GM23338 (cell line): Measurements from ENCODE around the gene ATAD1. TPM values are rescaled to one million over a fixed set of nuclear protein-coding genes. Genes with fewer than 3 reads are reported as not detected.

Source experiments
- ATAC-seq: fragments of 200-7000 bp; cut with Tn5 transposase; 3 replicates; pipeline ENCODE4 v1.9.1; 2020
- DNase-seq: peaks from one replicate; pipeline ENCODE4 v3.0.0-alpha.2; 2015; ENCODE audit warnings: low spot score
- H2AFZ ChIP-seq: fragments of 200-600 bp; sonication (generic); 2 replicates; pipeline ENCODE4 v1.8.0; 2016; ENCODE audit warnings: antibody characterized with exemption, mild to moderate bottlenecking, moderate library complexity
- H3F3A ChIP-seq: fragments of 200-600 bp; sonication (generic); replicated peaks from 2 replicates; pipeline ENCODE4 v1.8.0; 2017; ENCODE audit warnings: antibody characterized with exemption, mixed run types, low read depth
- H3K27ac ChIP-seq: fragments of 200-600 bp; sonication (generic); 2 replicates; pipeline ENCODE4 v1.6.1; 2016; ENCODE audit warnings: low read depth
- H3K27me3 ChIP-seq: fragments of 200-600 bp; sonication (generic); 2 replicates; pipeline ENCODE4 v1.8.0; 2016; ENCODE audit warnings: mild to moderate bottlenecking, mixed run types, moderate library complexity; ENCODE audit not compliant: insufficient read depth
- H3K36me3 ChIP-seq: fragments of 200-600 bp; sonication (generic); 2 replicates; pipeline ENCODE4 v1.8.0; 2016; ENCODE audit warnings: mild to moderate bottlenecking; ENCODE audit not compliant: insufficient read depth
- H3K4me1 ChIP-seq: fragments of 200-600 bp; sonication (generic); 2 replicates; pipeline ENCODE4 v1.8.0; 2016; ENCODE audit warnings: mild to moderate bottlenecking, moderate library complexity; ENCODE audit not compliant: insufficient read depth
- H3K4me2 ChIP-seq: fragments of 200-600 bp; sonication (generic); 2 replicates; pipeline ENCODE4 v1.7.1; 2017; ENCODE audit warnings: mixed run types
- H3K4me3 ChIP-seq: fragments of 200-600 bp; sonication (generic); 2 replicates; pipeline ENCODE4 v1.6.1; 2016; ENCODE audit warnings: mixed run types
- H3K79me2 ChIP-seq: fragments of 200-600 bp; sonication (generic); replicated peaks from 2 replicates; pipeline ENCODE4 v1.8.0; 2017; ENCODE audit warnings: mild to moderate bottlenecking; ENCODE audit not compliant: insufficient read depth
- H3K9me2 ChIP-seq: fragments of 200-600 bp; sonication (generic); 2 replicates; pipeline ENCODE4 v1.8.0; 2017; ENCODE audit not compliant: insufficient read depth
- H4K20me1 ChIP-seq: fragments of 200-600 bp; sonication (generic); replicated peaks from 2 replicates; pipeline ENCODE4 v1.8.0; 2017; ENCODE audit warnings: mild to moderate bottlenecking; ENCODE audit not compliant: insufficient read depth
- H3K27ac Mint-ChIP-seq: 2 replicates; pipeline ENCODE4 v1.8.0; 2020; ENCODE audit warnings: inconsistent platforms, mild to moderate bottlenecking, moderate library complexity, mixed read lengths
- H3K27me3 Mint-ChIP-seq: 3 replicates; pipeline ENCODE4 v1.8.0; 2022; ENCODE audit warnings: low read depth, mild to moderate bottlenecking, moderate library complexity, mixed read lengths, inconsistent platforms; ENCODE audit not compliant: insufficient read depth, poor library complexity
- H3K36me3 Mint-ChIP-seq: 3 replicates; pipeline ENCODE4 v1.8.0; 2021; ENCODE audit warnings: low read depth, mild to moderate bottlenecking, inconsistent platforms, moderate library complexity, mixed read lengths
- H3K4me1 Mint-ChIP-seq: 3 replicates; pipeline ENCODE4 v1.8.0; 2020; ENCODE audit warnings: mild to moderate bottlenecking, inconsistent platforms, mixed read lengths
- H3K4me3 Mint-ChIP-seq: 3 replicates; pipeline ENCODE4 v1.8.0; 2021; ENCODE audit warnings: moderate library complexity, mild to moderate bottlenecking, inconsistent platforms, mixed read lengths
- H3K9me3 Mint-ChIP-seq: 3 replicates; pipeline ENCODE4 v1.8.0; 2020; ENCODE audit warnings: moderate library complexity, mild to moderate bottlenecking, inconsistent platforms, mixed read lengths
- EZH2phosphoT487 ChIP-seq: fragments of 200-600 bp; sonication (generic); IDR thresholded peaks from one replicate; pipeline ENCODE4 v1.8.1; 2018; ENCODE audit warnings: antibody characterized with exemption; ENCODE audit not compliant: unreplicated experiment
- NANOG ChIP-seq: IDR thresholded peaks from 2 replicates; pipeline ENCODE4 v1.6.1; 2016; ENCODE audit warnings: antibody characterized with exemption, borderline replicate concordance
- POLR2AphosphoS5 ChIP-seq: IDR thresholded peaks from 2 replicates; pipeline ENCODE4 v1.6.1; 2016; ENCODE audit warnings: antibody characterized with exemption, low read depth
- ZNF114 ChIP-seq: fragments of 250-450 bp; sonication (Bioruptor Pico); IDR thresholded peaks from 2 replicates; pipeline ENCODE4 v1.5.0; 2020; ENCODE audit warnings: mild to moderate bottlenecking, moderate library complexity
- ZNF331 ChIP-seq: fragments of 250-450 bp; sonication (Bioruptor Pico); IDR thresholded peaks from 2 replicates; pipeline ENCODE4 v1.5.0; 2020; ENCODE audit warnings: low read depth, mild to moderate bottlenecking, moderate library complexity
- polyA plus RNA-seq: library from polyadenylated mRNA; unstranded; fragments of >200 nt; fragmentation: Nextera tagmentation; extraction: Ambion mirVana; gene quantifications from 2 replicates; pipeline ENCODE4 v1.2.1, GENCODE V29; 2016
- total RNA-seq: library from RNA; depleted of rRNA; stranded (reverse); fragments of >200 nt; shearing (Covaris generic); gene quantifications from 2 replicates; pipeline ENCODE4 v1.2.3, GENCODE V29; 2014
- TF ChIP-seq, protein P1 (sequence below): fragments of 250-450 bp; sonication (Bioruptor Pico); IDR thresholded peaks from 2 replicates; pipeline ENCODE4 v1.5.0; 2020; ENCODE audit warnings: mild to moderate bottlenecking, moderate library complexity
- TF ChIP-seq, protein P2 (sequence below): IDR thresholded peaks from 2 replicates; pipeline ENCODE4 v1.6.1; 2016; ENCODE audit warnings: antibody characterized with exemption
- TF ChIP-seq, protein P3 (sequence below), 2 experiments: fragments of 200-600 bp in 1 of 2; sonication (generic) in 1 of 2; conservative IDR thresholded peaks; 2 replicates each; pipeline versions ENCODE4 v1.5.1 to v1.6.1; 2016 to 2017; ENCODE audit warnings: antibody characterized with exemption in 2 of 2, low read depth in 2 of 2, mild to moderate bottlenecking in 2 of 2, moderate library complexity in 1 of 2

The ATAD1 gene
- total and polyA plus RNA-seq, 2 experiments from 2014 or later = 30.3 to 49.6 TPM

DNA sequence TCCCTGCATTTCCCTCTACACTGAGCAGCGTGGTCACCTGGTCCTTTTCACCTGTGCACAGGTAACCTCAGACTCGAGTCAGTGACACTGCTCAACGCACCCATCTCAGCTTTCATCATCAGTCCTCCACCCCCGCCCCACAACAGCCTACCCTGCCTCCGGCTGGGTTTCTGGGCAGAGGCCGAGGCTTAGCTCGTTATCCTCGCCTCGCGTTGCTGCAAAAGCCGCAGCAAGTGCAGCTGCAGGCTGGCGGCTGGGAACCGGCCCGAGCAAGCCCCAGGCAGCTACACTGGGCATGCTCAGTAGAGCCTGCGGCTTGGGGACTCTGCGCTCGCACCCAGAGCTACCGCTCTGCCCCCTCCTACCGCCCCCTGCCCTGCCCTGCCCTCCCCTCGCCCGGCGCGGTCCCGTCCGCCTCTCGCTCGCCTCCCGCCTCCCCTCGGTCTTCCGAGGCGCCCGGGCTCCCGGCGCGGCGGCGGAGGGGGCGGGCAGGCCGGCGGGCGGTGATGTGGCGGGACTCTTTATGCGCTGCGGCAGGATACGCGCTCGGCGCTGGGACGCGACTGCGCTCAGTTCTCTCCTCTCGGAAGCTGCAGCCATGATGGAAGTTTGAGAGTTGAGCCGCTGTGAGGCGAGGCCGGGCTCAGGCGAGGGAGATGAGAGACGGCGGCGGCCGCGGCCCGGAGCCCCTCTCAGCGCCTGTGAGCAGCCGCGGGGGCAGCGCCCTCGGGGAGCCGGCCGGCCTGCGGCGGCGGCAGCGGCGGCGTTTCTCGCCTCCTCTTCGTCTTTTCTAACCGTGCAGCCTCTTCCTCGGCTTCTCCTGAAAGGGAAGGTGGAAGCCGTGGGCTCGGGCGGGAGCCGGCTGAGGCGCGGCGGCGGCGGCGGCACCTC is 45.3 kb upstream of the ATAD1 start, which contains the start of the genes KLLN and PTEN (continued):
- TF ChIP-seq, protein P1, sequence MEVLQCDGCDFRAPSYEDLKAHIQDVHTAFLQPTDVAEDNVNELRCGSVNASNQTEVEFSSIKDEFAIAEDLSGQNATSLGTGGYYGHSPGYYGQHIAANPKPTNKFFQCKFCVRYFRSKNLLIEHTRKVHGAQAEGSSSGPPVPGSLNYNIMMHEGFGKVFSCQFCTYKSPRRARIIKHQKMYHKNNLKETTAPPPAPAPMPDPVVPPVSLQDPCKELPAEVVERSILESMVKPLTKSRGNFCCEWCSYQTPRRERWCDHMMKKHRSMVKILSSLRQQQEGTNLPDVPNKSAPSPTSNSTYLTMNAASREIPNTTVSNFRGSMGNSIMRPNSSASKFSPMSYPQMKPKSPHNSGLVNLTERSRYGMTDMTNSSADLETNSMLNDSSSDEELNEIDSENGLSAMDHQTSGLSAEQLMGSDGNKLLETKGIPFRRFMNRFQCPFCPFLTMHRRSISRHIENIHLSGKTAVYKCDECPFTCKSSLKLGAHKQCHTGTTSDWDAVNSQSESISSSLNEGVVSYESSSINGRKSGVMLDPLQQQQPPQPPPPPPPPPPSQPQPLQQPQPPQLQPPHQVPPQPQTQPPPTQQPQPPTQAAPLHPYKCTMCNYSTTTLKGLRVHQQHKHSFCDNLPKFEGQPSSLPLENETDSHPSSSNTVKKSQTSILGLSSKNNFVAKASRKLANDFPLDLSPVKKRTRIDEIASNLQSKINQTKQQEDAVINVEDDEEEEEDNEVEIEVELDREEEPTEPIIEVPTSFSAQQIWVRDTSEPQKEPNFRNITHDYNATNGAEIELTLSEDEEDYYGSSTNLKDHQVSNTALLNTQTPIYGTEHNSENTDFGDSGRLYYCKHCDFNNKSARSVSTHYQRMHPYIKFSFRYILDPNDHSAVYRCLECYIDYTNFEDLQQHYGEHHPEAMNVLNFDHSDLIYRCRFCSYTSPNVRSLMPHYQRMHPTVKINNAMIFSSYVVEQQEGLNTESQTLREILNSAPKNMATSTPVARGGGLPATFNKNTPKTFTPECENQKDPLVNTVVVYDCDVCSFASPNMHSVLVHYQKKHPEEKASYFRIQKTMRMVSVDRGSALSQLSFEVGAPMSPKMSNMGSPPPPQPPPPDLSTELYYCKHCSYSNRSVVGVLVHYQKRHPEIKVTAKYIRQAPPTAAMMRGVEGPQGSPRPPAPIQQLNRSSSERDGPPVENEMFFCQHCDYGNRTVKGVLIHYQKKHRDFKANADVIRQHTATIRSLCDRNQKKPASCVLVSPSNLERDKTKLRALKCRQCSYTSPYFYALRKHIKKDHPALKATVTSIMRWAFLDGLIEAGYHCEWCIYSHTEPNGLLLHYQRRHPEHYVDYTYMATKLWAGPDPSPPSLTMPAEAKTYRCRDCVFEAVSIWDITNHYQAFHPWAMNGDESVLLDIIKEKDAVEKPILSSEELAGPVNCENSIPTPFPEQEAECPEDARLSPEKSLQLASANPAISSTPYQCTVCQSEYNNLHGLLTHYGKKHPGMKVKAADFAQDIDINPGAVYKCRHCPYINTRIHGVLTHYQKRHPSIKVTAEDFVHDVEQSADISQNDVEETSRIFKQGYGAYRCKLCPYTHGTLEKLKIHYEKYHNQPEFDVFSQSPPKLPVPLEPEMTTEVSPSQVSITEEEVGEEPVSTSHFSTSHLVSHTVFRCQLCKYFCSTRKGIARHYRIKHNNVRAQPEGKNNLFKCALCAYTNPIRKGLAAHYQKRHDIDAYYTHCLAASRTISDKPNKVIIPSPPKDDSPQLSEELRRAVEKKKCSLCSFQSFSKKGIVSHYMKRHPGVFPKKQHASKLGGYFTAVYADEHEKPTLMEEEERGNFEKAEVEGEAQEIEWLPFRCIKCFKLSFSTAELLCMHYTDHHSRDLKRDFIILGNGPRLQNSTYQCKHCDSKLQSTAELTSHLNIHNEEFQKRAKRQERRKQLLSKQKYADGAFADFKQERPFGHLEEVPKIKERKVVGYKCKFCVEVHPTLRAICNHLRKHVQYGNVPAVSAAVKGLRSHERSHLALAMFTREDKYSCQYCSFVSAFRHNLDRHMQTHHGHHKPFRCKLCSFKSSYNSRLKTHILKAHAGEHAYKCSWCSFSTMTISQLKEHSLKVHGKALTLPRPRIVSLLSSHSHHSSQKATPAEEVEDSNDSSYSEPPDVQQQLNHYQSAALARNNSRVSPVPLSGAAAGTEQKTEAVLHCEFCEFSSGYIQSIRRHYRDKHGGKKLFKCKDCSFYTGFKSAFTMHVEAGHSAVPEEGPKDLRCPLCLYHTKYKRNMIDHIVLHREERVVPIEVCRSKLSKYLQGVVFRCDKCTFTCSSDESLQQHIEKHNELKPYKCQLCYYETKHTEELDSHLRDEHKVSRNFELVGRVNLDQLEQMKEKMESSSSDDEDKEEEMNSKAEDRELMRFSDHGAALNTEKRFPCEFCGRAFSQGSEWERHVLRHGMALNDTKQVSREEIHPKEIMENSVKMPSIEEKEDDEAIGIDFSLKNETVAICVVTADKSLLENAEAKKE (CRISPR knock-in tag) = no peak
- no peak for TF ChIP-seq NANOG
- TF ChIP-seq EZH2phosphoT487 = no peak
- TF ChIP-seq ZNF331 (CRISPR knock-in tag) = no peak

DNA sequence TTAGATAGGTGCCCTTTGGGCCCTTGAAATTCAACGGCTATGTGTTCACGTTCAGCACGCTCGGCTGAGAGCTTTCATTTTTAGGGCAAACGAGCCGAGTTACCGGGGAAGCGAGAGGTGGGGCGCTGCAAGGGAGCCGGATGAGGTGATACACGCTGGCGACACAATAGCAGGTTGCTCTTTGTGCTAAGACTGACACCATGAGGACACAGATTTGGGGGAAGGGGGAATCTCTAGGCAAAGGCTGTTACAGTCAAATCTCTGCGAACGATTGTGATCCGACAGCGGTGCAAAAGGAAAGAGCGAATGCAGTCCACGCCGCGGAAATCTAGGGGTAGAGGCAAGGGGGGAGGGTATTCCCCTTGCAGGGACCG is 44.6 kb upstream of the ATAD1 start:
- peaks cover 28% of the 10 kb centered on the region for H3K4me1 Mint-ChIP-seq
- Histone ChIP-seq H4K20me1 (peaks cover 30% of the 10 kb centered on the region), H3K27me3 (no peaks in the 10 kb centered on the region), H3F3A (peaks cover 7% of the 10 kb centered on the region; the same call in 1 of the 2 replicates), H3K4me1 (peaks cover 30% of the 10 kb centered on the region), H3K79me2 (peaks cover 35% of the 10 kb centered on the region), H3K9me2 (no peaks in the 10 kb centered on the region), H3K4me2 (peak overlapping the region; percentile 84), H3K36me3 (no peaks in the 10 kb centered on the region), H3K4me3 (peak overlapping the region; percentile 87), H3K27ac (peak overlapping the region; percentile 97), H2AFZ (0 out of 2 replicates have a peak overlapping the region, but pooled peaks have one; percentile 24)
- H3K27ac Mint-ChIP-seq = peak overlapping the region; percentile 98
- peaks cover 10% of the 10 kb centered on the region for H3K27me3 Mint-ChIP-seq
- peaks cover 5% of the 10 kb centered on the region for H3K9me3 Mint-ChIP-seq
- no peak for DNase-seq
- ATAC-seq = peak; percentile 8
- peaks cover 9% of the 10 kb centered on the region; the same call in 2 of the 3 replicates for H3K36me3 Mint-ChIP-seq
- H3K4me3 Mint-ChIP-seq = peak overlapping the region; percentile 95
- TF ChIP-seq, protein P2, sequence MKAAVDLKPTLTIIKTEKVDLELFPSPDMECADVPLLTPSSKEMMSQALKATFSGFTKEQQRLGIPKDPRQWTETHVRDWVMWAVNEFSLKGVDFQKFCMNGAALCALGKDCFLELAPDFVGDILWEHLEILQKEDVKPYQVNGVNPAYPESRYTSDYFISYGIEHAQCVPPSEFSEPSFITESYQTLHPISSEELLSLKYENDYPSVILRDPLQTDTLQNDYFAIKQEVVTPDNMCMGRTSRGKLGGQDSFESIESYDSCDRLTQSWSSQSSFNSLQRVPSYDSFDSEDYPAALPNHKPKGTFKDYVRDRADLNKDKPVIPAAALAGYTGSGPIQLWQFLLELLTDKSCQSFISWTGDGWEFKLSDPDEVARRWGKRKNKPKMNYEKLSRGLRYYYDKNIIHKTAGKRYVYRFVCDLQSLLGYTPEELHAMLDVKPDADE = no peak
- TF ChIP-seq NANOG = no peak
- TF ChIP-seq POLR2AphosphoS5 = no peak
- no peak for TF ChIP-seq EZH2phosphoT487
- no peak for TF ChIP-seq ZNF114 (CRISPR knock-in tag)
- TF ChIP-seq, protein P3, sequence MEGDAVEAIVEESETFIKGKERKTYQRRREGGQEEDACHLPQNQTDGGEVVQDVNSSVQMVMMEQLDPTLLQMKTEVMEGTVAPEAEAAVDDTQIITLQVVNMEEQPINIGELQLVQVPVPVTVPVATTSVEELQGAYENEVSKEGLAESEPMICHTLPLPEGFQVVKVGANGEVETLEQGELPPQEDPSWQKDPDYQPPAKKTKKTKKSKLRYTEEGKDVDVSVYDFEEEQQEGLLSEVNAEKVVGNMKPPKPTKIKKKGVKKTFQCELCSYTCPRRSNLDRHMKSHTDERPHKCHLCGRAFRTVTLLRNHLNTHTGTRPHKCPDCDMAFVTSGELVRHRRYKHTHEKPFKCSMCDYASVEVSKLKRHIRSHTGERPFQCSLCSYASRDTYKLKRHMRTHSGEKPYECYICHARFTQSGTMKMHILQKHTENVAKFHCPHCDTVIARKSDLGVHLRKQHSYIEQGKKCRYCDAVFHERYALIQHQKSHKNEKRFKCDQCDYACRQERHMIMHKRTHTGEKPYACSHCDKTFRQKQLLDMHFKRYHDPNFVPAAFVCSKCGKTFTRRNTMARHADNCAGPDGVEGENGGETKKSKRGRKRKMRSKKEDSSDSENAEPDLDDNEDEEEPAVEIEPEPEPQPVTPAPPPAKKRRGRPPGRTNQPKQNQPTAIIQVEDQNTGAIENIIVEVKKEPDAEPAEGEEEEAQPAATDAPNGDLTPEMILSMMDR (conservative IDR thresholded peaks at IDR 0.05; ENCODE audit: low read depth in 2 of 2) = no peak
